ENCODE results near the gene SFXN3.

- no peak for TF ChIP-seq CTCF (IDR thresholded peaks at IDR 0.05)
- TF ChIP-seq POLR2A (IDR thresholded peaks at IDR 0.05): peak; percentile 65
- TF ChIP-seq EP300 (IDR thresholded peaks at IDR 0.05; ENCODE audit: low read depth): no peak
Observed at GRCh38 chr10:101031128-101031795, at the start of gene SFXN3, which contains the start of gene PDZD7.
